ENCODE data around the gene ADCY9. TPM values are rescaled to one million over a fixed set of nuclear protein-coding genes. Genes with fewer than 3 reads are reported as not detected.

The ADCY9 gene
- total RNA-seq, 1 donor from 2014 or later = 31.9 TPM

GRCh38 chr16:3988824-3989223 is 127.4 kb downstream of the ADCY9 start:
- H3K27ac Mint-ChIP-seq (ENCODE audit: unreplicated experiment) = no peak overlapping the region
- no peak overlapping the region for H3K4me3 Mint-ChIP-seq (ENCODE audit: unreplicated experiment)
- DNase-seq (ENCODE audit: low spot score) = no peak
- no peaks in the 10 kb centered on the region for H3K9me3 Mint-ChIP-seq (ENCODE audit: low read depth)
- H3K36me3 Mint-ChIP-seq (ENCODE audit: low read depth) = peaks cover 6% of the 10 kb centered on the region
- no peaks in the 10 kb centered on the region for H3K4me1 Mint-ChIP-seq (ENCODE audit: low read depth)
- no peaks in the 10 kb centered on the region for H3K27me3 Mint-ChIP-seq (ENCODE audit: low read depth)
- TF ChIP-seq, protein P1, sequence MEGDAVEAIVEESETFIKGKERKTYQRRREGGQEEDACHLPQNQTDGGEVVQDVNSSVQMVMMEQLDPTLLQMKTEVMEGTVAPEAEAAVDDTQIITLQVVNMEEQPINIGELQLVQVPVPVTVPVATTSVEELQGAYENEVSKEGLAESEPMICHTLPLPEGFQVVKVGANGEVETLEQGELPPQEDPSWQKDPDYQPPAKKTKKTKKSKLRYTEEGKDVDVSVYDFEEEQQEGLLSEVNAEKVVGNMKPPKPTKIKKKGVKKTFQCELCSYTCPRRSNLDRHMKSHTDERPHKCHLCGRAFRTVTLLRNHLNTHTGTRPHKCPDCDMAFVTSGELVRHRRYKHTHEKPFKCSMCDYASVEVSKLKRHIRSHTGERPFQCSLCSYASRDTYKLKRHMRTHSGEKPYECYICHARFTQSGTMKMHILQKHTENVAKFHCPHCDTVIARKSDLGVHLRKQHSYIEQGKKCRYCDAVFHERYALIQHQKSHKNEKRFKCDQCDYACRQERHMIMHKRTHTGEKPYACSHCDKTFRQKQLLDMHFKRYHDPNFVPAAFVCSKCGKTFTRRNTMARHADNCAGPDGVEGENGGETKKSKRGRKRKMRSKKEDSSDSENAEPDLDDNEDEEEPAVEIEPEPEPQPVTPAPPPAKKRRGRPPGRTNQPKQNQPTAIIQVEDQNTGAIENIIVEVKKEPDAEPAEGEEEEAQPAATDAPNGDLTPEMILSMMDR (IDR thresholded peaks at IDR 0.05) = no peak

DNA sequence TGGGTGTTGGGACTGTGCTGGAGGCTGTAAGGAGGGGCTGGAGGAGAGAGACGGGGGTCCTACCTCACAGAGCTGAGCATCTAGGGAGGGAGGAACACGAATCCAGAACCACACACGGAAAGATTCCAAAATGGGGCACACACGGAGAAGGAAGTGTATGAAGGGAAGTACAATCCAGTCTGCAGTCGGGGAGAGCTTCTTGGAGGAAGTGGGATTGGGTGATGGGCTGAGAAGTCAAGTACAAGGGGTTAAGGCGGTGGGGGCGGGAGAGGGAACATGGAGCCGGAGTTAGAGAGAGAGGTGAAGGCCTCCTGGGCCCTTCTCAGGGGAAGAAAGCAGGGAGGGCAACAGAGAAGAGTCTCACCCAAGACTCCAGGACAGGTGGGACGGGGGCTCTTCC is 128.2 kb downstream of the ADCY9 start:
- Mint-ChIP-seq H3K27me3 (ENCODE audit: low read depth) (no peaks in the 10 kb centered on the region), H3K9me3 (ENCODE audit: low read depth) (no peaks in the 10 kb centered on the region), H3K27ac (ENCODE audit: unreplicated experiment) (no peak overlapping the region), H3K4me1 (ENCODE audit: low read depth) (peaks cover 4% of the 10 kb centered on the region), H3K36me3 (ENCODE audit: low read depth) (peaks cover 6% of the 10 kb centered on the region), H3K4me3 (ENCODE audit: unreplicated experiment) (no peak overlapping the region)
- TF ChIP-seq, protein P1 (IDR thresholded peaks at IDR 0.05) = no peak
- DNase-seq (ENCODE audit: low spot score) = no peak

GRCh38 chr16:3987231-3987630 is 129.0 kb downstream of the ADCY9 start:
- H3K4me1 Mint-ChIP-seq (ENCODE audit: low read depth) = peaks cover 7% of the 10 kb centered on the region
- DNase-seq (ENCODE audit: low spot score) = no peak
- H3K4me3 Mint-ChIP-seq (ENCODE audit: unreplicated experiment) = no peak overlapping the region
- H3K36me3 Mint-ChIP-seq (ENCODE audit: low read depth) = peaks cover 6% of the 10 kb centered on the region
- no peaks in the 10 kb centered on the region for H3K9me3 Mint-ChIP-seq (ENCODE audit: low read depth)
- TF ChIP-seq, protein P1 (IDR thresholded peaks at IDR 0.05) = no peak
- no peaks in the 10 kb centered on the region for H3K27me3 Mint-ChIP-seq (ENCODE audit: low read depth)
- no peak overlapping the region for H3K27ac Mint-ChIP-seq (ENCODE audit: unreplicated experiment)

DNA sequence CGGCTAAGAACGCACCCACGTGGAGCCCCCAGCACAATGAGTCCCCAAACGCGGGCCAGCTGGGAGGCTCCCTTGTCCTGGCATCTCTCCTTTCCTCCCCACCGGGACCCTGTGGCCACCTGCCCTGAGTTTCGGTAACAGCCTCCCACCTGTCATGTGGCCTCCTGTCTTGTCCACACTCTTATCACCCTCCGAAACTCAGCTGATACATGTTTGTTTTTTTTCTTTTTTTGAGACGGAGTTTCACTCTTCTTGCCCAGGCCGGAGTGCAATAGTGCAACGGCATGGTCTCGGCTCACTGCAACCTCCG is 130.1 kb downstream of the ADCY9 start:
- Mint-ChIP-seq H3K27me3 (ENCODE audit: low read depth) (no peaks in the 10 kb centered on the region), H3K27ac (ENCODE audit: unreplicated experiment) (no peak overlapping the region), H3K4me3 (ENCODE audit: unreplicated experiment) (no peak overlapping the region), H3K36me3 (ENCODE audit: low read depth) (peaks cover 6% of the 10 kb centered on the region), H3K9me3 (ENCODE audit: low read depth) (no peaks in the 10 kb centered on the region), H3K4me1 (ENCODE audit: low read depth) (peaks cover 8% of the 10 kb centered on the region)
- TF ChIP-seq, protein P1 (IDR thresholded peaks at IDR 0.05) = no peak
- no peak for DNase-seq (ENCODE audit: low spot score)

DNA sequence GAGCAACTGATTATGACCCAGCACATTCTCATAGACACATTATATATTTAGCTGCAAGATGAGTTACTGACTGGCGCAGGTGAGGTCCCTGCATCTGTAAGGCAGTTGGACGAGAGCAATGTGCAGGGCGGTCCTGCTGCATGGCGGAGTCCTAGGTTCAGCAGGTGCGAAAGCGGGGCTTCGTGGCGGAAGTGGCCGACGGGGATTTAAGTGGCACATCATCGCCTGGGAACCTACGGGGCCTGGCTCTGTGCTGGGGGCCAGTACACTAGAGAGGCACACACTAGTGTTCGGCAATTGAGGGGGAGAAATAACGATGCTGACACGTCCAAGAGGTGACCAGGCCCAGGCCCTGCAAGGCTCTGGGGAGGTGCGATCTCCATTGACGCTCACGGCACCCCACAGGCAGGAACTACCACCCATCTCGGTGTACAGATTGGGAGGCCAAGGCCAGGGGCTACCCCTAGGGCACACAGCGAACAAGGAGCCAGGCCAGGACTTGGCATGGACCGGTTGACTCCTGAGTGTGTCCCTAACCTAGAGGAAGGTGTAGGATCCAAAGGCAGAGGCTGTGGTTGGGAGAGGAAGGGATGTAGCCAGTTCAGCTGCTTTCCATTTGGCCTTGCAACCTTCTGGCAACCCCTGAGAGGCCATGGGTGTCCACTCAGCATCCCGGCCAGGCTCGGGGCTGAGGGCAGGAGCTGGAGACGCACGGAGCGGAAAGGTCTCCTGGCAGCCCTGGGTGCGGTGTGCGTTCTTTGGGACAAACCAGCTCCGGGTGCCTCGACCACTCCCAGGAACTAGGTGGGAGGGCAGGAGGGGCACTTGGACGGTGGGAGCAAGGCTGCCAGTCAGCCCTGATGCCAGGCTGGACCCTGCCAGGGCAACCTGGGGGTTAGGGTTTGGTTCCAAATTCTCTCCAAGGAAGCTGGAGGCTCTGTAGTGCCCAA is 131.9 kb downstream of the ADCY9 start:
- Mint-ChIP-seq H3K36me3 (ENCODE audit: low read depth) (peaks cover 6% of the 10 kb centered on the region), H3K4me1 (ENCODE audit: low read depth) (peaks cover 22% of the 10 kb centered on the region), H3K4me3 (ENCODE audit: unreplicated experiment) (no peak overlapping the region), H3K9me3 (ENCODE audit: low read depth) (no peaks in the 10 kb centered on the region), H3K27ac (ENCODE audit: unreplicated experiment) (no peak overlapping the region), H3K27me3 (ENCODE audit: low read depth) (no peaks in the 10 kb centered on the region)
- DNase-seq (ENCODE audit: low spot score) = no peak
- TF ChIP-seq, protein P1 (IDR thresholded peaks at IDR 0.05) = no peak
